NCI-H82 (cell line): Measurements from ENCODE around the gene ACTMAP.

ENCODE experiments used
- DNase-seq: peaks from one replicate; lab custom pipeline; 2025; lab: John Stamatoyannopoulos, UW

The ACTMAP gene

DNA sequence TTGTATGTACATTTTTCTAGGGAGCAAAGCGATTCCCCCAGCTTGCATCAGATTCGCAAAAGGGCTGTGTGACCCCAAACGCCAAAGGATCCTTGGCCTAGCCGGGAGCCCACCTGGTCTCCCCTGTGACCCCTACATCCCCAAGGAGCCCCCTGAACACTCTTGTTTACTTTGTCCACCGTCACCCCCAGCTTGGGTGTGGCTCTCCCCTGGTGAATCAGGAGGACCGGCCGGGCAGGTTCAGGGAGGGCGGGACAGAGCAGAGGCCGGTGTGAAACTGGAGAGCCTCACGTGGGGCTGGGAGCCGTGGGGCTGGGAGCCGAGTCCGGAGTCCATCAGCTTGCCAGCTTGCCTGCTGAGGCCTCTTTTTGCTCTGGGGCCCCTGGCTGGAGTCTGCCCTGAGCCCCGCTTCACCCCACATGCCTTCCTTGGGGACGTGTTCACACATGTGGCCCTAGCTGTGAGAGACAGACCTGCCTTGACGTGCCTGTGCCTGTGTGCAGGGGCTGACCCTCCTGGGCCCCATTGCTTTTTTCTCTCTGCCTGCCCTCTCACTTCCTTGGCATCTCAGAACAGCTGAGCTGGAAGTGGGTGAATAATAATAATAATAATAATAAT, 31.4 kb downstream of the ACTMAP start:
- DNase-seq: peak; percentile 33

DNA sequence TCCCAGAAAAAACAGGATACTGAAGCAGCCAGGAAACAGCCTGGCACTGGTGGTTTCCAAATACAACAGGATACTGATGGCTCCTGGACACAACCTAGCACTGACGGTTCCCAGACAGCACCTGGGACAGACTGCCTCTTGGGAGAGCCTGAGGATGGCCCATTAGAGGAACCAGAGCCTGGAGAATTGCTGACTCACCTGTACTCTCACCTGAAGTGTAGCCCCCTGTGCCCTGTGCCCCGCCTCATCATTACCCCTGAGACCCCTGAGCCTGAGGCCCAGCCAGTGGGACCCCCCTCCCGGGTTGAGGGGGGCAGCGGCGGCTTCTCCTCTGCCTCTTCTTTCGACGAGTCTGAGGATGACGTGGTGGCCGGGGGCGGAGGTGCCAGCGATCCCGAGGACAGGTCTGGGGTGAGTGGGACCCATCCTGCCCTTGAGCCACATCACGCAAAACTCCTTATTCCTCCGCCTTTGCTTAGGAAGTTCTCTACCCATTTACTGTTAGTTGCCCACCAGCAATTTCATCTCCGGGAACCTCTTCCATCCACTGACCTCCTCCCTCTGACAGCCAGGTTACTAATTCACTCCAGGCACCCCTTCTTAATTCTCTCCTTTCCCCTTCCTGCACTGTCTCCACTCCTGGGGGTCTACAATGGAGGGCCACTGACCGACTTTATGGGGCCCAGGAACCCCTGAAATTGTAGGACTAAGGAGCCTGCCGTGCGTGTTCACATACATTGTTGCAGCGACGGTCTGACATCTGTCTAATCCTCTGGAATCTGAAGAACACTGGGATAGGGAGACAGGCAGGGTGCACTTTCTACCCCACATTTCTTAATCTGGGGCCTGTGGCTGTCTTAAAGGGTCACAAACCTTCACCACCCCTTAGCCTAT, 32.1 kb downstream of the ACTMAP start:
- DNase-seq: peak; percentile 71

DNA sequence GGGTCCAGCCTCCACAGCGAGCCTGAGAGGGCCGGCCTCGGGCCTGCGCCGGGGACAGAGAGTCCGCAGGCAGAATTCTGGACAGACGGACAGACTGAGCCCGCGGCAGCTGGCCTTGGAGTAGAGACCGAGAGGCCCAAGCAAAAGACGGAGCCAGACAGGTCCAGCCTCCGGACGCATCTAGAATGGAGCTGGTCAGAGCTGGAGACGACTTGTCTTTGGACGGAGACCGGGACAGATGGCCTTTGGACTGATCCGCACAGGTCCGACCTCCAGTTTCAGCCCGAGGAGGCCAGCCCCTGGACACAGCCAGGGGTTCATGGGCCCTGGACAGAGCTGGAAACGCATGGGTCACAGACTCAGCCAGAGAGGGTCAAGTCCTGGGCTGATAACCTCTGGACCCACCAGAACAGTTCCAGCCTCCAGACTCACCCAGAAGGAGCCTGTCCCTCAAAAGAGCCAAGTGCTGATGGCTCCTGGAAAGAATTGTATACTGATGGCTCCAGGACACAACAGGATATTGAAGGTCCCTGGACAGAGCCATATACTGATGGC, 32.9 kb downstream of the ACTMAP start:
- no peak for DNase-seq

DNA sequence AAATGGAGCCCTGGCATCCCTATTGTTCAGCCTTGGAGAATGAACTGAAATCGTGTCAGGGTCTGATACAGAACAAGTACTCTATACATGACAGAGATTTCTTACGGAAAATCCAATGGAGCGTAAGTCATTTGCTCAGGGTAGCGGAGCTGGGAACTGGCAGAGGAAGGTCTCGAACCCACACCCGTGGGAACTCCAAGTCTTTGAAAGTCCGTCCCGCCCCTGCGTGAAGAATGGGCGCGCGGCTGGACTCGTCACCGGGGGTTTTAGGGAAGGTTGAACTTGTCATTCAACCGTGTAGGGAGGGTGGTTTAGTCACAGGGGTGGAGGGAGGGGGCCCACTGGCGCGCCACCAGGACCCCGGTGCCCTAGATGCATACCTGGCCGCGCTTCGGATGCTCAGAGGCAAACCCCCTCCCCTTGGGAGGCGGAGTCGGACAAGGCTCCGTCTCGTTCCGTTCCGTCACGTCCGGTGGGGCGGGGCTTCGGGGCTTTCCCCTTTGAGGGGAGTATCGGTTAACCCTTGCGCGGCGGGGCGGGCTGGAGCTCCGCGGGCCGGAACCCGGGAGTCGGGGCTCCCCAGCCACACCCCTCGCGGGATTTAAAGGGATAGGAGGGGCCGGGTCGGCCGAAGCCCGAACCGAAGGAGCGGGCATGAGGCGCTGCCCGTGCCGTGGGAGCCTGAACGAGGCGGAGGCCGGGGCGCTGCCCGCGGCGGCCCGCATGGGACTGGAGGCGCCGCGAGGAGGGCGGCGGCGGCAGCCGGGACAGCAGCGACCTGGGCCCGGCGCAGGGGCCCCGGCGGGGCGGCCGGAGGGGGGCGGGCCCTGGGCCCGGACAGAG, 33.6 kb downstream of the ACTMAP start, which contains the start of the genes COQ8B and ITPKC:
Gene COQ8B (minus strand): TSS at position 405 of the 843 bp plus-strand sequence. CDS start 2,254 bp downstream, outside the sequence.
Gene ITPKC (plus strand): TSS at position 631 of the 843 bp plus-strand sequence. CDS start 24 bp downstream, at position 655.
- DNase-seq: peak; percentile 99

DNA sequence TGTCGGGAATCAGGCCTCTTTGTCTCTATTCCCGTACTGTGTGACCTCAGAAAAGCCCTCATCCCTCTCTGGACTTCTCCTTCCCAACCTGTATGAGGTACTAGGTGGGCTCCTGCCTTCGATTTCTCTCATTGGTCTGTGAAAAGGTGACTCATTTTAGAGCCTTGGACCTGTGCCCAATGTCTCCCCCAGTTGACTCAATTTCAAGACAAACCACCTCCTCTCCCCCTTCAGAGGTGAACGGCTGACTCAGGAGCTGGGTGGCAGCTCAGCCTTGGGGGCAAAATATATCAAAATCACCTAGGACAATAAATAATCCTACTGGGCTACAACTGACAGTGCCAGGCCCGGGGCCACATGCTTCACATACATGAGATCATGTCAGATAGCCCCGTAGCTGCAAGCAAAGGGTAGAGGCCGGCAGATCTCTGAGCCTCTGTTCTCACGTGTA, 34.2 kb downstream of the ACTMAP start:
- peak; percentile 60 for DNase-seq

DNA sequence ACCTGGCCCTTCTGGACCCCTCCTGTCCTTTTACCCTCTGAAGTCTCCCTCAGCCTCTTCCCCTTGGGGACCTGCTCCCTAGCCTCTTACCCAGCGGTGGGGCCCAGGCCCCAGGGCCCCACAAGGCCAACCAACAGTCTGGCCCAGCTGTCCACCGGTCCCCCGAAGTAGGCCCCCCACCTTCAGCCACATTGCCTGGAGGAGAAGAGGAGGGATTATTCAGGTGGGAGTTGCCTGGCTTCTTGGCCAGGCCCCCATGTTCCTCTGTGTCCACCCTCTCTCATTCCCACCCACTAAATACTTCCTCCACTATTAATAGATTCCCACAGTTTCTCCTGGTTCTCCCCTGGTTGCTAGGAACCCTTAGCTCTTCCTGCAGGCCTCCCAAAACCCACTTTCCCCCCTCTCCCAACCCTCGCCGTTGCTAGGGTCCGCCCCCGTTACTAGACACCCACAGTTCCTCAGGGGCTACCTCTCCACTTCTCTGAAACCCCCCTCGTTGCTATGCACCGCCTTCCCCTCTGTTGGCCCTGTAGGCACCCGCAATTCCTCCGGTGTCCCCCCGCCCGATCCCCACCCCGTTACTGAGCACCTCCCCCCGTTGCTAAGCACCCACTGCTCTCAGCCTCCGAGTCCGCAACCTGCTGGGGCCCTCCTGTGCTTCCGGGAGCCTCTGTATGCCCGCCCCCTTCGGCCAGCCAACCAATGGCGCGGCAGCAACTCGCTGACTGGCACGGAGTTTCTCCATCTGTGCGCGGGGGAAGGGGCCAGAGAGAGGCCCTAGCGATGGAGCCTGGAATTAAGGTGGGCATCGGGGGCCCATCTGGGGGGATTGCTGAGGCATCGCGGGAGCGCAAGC, 35.6 kb downstream of the ACTMAP start:
- DNase-seq: peak; percentile 97

DNA sequence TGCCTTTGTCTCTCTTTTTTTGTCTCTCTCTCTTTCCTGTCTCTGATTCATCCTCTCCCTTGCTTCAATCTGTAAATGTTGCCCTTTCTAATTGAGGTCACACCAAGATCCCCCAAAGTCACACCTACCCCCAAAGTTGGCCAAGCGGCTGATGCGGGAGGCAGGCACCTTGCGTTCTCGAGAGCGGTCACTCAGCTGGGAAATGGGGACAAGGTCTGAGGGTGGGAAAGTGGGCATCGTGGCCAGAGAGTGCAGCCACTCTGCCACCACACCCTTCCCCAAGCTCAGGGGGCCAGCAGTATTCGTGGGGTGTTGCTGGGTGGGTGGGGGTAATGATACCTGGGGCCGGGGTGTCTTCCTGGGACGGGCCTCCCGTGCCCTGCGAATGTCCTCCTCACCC, 36.3 kb downstream of the ACTMAP start:
- DNase-seq: no peak

DNA sequence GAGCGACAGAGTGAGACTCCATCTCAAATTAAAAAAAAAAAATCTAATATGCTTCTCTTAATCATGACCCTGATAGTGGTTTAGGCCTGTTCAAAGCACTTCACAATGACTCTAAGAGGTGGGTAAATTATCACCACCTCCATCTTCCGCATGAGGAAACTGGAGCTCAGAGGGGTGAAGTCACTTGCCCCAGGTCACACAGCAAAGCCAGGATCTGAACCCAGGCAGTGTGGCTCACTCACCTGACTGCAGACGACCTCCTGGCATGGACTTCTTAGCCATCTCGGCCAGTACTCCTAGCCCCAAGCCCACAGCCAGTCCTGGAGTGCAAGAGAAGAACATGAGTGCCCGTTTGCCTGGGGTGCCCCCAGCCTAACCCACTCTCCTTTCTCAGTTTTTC, 40.5 kb downstream of the ACTMAP start:
- DNase-seq: no peak

DNA sequence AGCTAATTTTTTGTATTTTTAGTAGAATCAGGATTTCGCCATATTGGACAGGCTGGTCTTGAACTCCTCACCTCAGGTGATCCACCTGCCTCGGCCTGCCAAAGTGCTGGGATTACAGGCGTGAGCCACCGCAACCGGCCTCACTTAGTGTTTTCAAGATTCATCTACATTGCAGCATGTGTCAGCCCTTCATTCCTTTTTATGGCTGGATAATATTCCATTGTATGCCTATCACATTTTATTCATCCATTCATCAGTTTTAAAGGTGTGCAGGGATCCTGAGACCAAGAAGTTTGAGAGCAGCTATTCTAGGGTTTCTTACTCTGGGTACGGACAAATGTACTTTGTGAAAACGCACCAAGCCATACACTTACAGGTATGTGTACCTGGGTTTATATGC, 42.7 kb downstream of the ACTMAP start:
- no peak for DNase-seq

DNA sequence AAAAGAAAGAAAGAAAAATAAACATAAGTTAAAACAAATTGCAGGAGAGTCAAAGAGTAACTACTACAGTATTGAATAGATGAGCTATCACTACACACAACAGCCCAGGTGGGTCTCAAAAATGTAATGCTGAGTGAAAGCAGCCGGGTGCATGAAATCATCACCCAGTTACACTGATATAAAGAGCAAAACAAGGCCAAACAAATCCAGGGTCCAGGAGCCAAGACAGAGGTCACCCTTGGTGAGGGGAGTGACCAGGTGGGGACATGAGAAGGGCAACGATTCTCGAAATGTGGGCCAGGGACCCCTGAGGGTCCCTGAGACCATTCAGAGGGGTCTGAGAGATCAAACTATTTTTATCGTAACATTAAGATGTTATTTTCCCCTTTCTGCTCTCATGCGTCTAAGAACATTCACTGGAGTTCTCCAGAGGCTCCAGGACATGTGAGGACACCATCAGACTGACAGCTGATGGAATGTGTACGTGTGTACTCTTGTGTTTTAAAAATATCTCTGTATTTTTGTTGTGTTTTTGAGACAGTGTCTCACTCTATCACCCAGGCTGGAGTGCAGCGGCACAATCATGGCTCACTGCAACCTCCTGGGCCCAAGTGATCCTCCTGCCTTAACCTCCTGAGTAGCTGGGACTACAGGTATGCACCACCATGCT, 44.2 kb downstream of the ACTMAP start:
- no peak for DNase-seq

DNA sequence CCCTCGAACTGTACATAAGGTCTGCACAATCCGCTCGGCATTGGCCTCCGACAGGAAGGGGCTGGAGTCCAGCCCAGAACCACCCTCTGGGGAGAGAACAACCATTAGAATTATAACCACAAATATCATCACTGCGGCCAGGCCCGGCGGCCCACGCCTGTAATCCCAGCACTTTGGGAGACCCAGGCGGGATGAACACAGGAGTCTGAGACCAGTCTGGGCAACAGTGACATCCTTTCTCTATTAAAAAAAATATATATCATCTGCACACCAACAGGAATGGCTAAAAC, 45.0 kb downstream of the ACTMAP start:
- DNase-seq: no peak

DNA sequence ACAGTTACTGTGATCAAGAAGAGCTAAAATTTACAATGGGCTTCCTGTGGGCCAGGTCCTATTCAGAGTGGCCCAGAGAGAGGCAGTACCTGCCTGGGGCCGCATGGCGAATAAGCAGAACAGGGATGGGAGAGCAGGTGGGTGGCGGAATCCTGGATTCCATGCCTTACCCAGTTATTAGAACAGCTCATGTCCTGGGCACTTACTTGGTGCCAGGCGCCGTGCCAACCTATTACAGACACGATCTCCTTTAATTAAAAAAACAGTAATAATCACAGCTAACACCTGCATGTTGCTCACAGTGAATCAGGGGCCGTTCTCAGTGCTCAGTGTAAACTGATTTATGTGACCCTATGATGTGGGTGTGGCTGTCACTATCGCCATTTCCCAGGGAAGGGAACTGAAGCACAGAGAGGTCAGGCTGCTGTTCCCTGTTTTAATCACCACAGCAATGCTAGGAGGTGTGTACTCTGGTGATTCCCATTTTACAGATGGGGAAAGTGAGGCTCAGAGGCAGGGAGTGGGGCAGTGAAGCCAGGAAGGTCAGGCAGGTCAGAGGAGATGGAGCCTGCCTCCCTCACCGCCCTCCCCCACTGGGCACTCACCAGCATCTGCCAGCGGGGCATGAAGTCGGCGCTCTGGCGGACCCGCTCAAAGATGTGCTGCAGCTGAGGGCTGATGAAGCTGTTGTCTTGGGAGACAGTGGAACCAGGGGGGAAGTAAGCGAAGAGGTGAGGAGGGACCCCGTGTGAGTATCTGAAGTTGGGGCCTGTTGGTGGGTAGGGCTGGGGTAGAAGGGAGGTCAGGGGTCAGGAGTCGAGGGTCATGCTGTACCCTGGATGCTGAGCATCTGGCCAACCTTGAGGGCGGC, 45.6 kb downstream of the ACTMAP start:
- DNase-seq: no peak

DNA sequence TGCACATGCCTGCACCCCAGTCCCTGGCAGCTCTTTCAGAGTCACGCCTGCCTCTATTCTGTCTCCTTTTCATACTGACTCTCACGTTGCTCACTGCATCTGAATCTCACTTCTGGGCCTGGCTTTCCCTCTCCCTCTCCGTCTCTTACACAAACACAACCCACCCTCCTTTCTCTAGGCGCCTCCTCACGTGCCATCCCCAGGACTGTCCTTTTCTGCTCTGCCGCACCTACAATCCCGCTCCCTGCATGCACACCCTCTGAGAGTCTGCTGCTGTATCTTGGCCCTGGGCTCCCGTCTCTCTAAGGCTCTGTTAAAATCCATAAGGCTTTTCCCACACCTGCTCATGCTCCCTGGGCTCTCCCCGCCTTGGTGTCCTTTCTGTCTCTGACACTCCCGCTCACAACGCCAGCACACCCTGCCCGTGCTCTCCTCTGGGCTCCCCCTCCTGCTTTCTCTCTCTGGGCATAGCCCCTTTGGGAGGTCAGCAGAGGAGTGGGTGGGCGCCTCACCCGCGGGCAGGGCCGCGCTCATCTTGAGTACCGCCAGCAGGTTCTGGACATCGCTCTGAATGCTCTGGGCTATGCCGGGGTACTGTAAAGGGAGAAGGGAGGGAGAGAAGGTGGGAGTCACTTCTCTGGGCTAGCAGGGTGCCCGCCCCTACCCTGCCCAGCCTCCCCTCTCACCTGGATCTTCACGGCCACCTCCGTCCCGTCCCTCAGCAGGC, 47.1 kb downstream of the ACTMAP start:
- DNase-seq: no peak

DNA sequence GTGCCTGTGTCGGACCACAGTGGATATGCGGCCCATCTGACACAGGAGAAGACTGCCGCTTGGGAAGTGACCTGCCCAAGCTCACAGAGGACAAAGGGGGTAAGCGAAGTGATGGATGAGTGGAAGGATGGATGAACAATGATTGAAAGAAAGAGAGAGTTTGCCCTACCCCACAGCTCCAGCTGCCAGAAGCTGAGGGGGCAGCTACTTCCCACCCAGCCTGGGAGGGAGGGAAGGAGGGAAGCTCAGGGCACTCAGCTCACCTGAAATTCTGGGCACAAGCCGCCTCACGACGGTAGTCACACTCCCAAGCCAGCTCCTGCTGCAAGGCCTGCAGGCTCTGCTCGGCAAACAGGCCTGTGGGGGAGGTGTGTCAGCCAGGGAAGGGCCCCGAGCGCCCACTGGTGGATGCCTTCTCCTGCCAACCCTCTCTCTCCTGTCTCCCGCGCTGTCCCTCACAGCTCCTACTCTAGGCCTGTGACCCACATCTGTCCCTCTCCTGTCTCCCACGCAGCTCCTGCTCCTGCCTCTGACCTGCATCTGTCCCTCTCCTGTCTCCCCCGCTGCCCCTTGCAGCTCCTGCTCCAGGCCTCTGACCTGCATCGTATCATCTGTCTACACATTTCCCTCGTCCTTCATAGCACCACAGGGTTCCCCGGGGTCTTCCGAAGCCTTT, 47.8 kb downstream of the ACTMAP start:
- DNase-seq: peak; percentile 92

DNA sequence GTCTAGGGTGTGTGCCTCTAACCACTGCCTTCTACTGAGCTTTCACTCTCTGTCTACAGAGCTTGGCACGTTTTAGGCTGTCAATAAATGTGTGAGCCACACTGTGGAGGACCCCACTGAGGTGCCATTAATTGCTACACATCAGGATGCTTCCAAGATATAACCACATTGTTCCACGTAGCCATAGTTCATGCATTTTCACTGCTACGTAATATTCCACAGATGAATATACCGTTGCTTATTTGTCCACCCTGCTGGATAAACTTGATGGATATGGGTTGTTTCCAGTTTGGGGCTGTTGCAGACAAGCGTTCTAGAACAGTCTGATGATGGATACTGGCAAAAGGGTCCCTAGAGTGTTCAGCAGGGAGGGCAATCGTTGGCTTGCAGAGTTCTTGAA, 48.5 kb downstream of the ACTMAP start:
- DNase-seq: no peak

DNA sequence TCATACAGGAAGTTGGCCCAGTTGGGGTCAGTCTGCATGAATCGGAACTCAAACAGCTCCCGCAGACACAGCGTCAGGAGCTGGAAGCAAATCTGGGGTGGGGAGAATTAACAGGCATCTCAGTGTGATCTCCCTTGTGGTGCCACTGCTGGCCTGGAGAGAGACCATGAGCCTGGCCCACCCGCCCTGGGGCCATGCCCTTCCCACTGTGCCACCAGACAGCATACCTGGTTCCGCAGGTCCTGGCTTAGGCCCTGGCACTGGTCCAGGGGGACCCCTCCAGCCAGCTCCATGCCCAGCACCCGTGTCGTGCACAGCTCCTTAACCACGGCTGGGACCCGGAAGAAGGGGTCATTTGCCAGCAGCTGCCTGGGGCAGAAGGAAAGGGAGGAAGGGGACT, 50.2 kb downstream of the ACTMAP start:
- no peak for DNase-seq

DNA sequence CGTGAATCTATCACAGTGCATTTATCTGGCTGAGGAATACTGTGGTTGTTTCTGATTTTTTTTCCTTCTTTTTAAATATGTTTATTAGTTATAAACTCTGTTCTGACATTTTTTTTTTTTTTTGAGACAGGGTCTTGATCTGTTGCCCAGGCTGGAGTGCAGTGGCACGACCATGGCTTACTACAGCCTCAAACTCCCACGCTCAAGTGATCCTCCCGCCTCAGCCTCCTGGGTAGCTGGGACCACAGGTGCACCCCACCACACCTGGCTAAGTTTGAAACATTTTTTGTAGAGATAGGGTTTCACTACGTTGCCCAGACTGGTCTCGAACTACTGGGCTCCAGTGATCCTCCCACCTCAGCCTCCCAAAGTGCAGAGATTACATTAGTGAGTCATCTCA, 53.3 kb downstream of the ACTMAP start:
- no peak for DNase-seq

DNA sequence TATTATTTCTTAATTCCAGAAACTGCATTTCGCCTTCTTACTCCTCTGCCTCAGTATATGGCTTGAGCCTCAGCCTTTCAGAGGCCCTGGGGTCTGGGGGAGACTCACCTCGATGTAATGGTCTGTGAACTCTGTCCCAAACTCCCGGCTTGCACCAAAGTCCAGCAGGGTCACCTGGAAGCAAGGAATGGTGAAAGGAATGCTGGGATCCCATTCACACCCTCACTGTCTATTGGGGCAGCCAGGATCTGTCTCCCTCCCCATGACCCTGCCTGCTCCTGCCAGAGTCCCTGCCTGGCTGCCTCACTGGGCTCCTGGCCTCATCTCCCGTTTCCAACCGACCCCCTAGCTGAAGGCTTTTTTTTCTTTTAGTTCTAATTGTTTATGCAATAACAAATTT, 54.4 kb downstream of the ACTMAP start:
- DNase-seq: no peak
